ENCODE measurements around the gene AUP1. TPM values are rescaled to one million over a fixed set of nuclear protein-coding genes. Genes with fewer than 3 reads are reported as not detected.

Gene AUP1
- total RNA-seq, 4 donors from 2014 or later, result 111 to 170 (median 145) TPM

DNA sequence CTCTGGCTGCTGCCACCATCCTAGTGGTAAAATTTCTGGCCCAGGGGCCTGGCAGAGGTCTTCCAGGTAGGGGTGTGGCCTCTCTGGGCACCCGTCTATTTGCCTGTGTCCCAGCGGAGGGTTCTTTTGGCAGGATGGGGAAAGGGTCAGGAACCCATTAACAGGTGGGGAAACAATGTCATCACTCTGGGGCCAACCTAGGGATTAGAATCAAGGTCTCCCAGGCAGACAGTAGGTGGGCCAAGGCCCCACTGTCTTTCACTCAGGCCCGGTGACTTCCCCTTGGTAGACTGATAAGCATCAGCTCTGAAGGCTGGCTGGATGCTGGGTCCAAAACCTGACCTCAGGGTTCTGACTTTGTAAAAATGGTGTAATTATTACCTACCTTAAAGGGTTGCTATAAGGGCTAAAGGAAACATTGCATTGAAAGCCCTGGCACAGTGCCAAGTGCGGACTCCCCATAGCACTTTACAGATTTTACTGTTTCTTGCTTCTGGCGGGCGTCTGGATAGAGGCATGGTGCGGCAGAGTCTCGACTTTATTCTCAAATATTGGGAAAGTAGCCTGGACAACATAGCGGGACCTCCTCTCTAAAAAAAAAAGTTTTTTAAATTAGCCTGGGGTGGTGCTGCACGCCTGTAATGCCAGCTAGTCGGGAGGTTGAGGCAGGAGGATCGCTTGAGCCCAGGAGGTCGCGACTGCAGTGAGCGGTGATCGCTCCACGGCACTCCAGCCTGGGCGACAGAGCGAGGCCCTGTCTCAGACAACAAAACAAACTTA, 32.3 kb downstream of the AUP1 start:
- DNase-seq (ENCODE audit: low spot score in 2 of 2), result no peak
- WGBS, result 56% methylated on average over 19 of the region's 19 CpGs
- TF ChIP-seq, protein P1, sequence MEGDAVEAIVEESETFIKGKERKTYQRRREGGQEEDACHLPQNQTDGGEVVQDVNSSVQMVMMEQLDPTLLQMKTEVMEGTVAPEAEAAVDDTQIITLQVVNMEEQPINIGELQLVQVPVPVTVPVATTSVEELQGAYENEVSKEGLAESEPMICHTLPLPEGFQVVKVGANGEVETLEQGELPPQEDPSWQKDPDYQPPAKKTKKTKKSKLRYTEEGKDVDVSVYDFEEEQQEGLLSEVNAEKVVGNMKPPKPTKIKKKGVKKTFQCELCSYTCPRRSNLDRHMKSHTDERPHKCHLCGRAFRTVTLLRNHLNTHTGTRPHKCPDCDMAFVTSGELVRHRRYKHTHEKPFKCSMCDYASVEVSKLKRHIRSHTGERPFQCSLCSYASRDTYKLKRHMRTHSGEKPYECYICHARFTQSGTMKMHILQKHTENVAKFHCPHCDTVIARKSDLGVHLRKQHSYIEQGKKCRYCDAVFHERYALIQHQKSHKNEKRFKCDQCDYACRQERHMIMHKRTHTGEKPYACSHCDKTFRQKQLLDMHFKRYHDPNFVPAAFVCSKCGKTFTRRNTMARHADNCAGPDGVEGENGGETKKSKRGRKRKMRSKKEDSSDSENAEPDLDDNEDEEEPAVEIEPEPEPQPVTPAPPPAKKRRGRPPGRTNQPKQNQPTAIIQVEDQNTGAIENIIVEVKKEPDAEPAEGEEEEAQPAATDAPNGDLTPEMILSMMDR (IDR thresholded peaks at IDR 0.05), result no peak
- no peak for TF ChIP-seq EP300 (IDR thresholded peaks at IDR 0.05)
- TF ChIP-seq POLR2A (IDR thresholded peaks at IDR 0.05), result no peak
- no peak for TF ChIP-seq POLR2AphosphoS5 (IDR thresholded peaks at IDR 0.05)
- Histone ChIP-seq H3K27me3 (peaks cover 50% of the 10 kb centered on the region), H3K4me1 (peaks cover 30% of the 10 kb centered on the region), H3K4me3 (peak overlapping the region; percentile 46), H3K36me3 (peaks cover 23% of the 10 kb centered on the region), H3K27ac (no peak overlapping the region), H3K9me3 (no peaks in the 10 kb centered on the region)

DNA sequence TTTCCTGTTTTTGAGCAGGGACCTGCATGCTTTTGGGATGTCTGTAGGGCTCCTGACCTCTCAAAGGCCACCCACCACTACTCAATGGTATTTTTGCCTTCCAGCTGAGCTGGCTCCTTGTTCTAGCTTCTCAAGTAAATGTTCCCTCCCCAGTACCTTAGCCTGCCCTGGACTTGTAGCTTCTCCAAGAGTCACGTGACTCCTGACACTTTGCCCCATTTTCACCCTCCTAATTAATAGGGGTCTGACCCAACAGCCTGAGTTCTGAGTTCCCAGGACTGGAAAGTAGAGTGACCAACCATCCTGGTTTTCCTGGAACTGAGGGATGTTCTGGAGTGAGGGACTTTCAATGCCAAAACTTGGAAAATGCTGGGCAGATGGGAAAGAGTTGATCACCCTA, 34.1 kb downstream of the AUP1 start:
- no peak overlapping the region for H3K27ac ChIP-seq
- no peak for DNase-seq (ENCODE audit: low spot score in 2 of 2)
- peaks cover 34% of the 10 kb centered on the region for H3K27me3 ChIP-seq
- H3K36me3 ChIP-seq, result peaks cover 40% of the 10 kb centered on the region
- H3K9me3 ChIP-seq, result no peaks in the 10 kb centered on the region
- 92% methylated on average over 1 of the region's 1 CpG for WGBS
- peaks cover 26% of the 10 kb centered on the region for H3K4me1 ChIP-seq
- TF ChIP-seq POLR2A (IDR thresholded peaks at IDR 0.05), result no peak
- TF ChIP-seq, protein P1 (IDR thresholded peaks at IDR 0.05), result no peak
- no peak for TF ChIP-seq EP300 (IDR thresholded peaks at IDR 0.05)
- TF ChIP-seq POLR2AphosphoS5 (IDR thresholded peaks at IDR 0.05), result no peak
- no peak overlapping the region for H3K4me3 ChIP-seq

DNA sequence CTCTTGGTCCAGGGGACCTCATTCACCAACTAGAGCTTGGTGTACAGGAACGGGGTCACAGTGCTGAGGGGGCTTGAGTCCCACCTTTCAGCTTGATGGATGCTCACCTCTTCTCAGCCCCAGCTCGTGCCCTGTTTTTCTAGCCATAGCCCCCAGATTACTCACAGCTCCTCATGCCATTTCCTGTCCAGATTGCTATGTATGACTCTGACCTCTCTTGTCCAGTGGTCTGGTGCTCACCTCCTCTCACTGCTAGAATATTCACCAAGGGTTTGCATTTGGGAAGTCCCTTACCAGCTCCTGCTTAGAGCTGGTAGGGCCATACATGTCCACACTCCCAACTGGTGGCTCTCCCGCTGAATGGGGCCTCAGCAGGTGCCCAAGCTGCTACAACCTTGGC, 36.0 kb downstream of the AUP1 start:
- Histone ChIP-seq H3K27ac (no peak overlapping the region), H3K9me3 (no peaks in the 10 kb centered on the region), H3K36me3 (peaks cover 56% of the 10 kb centered on the region), H3K27me3 (peaks cover 16% of the 10 kb centered on the region), H3K4me1 (peaks cover 14% of the 10 kb centered on the region), H3K4me3 (no peak overlapping the region)
- 94% methylated on average over 3 of the region's 3 CpGs for WGBS
- no peak for DNase-seq (ENCODE audit: low spot score in 2 of 2)
- TF ChIP-seq EP300 (IDR thresholded peaks at IDR 0.05) (no peak), POLR2AphosphoS5 (IDR thresholded peaks at IDR 0.05) (no peak), POLR2A (IDR thresholded peaks at IDR 0.05) (no peak)
- TF ChIP-seq, protein P1 (IDR thresholded peaks at IDR 0.05), result no peak

DNA sequence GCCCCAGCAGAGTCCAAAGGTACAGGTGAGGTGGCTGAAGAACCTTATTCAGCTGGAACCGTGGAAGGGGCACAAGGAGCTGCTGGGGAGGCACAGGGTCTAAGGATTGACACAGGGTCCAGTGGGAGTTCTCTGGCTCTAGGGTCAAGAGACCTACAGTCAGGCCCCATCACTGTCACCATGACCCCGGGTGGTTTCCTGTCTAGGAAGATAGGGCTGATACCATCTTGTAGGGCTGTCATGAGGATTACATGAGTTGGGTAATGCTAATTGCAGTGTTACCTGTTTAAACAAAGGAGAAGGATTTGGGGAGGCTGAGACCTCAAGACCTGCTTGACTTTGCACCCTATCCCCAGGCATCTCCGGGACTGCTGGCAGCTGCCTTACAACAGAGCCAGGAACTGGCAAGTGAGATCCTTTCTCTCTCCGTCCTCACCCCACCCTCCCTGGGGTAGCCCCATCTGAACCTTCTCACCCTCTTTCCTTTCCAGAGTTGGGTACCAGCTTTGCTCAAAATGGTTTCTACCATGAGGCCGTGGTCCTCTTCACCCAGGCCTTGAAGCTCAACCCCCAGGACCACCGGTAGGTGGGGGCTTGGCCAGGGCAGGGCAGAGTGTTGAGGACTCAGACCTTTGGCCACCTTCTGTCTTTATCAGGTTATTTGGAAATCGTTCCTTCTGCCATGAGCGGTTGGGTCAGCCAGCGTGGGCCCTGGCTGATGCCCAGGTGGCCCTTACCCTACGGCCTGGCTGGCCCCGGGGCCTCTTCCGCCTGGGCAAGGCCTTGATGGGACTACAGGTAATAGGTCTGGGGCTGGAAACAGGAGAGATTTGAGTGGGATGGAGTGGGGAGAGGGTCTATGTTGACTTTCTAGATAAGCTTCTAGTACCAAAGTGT, 37.6 kb downstream of the AUP1 start:
- Histone ChIP-seq H3K27ac (no peak overlapping the region), H3K4me1 (no peaks in the 10 kb centered on the region), H3K4me3 (no peak overlapping the region), H3K36me3 (peaks cover 56% of the 10 kb centered on the region), H3K9me3 (no peaks in the 10 kb centered on the region), H3K27me3 (no peaks in the 10 kb centered on the region)
- TF ChIP-seq, protein P1 (IDR thresholded peaks at IDR 0.05), result no peak
- TF ChIP-seq POLR2AphosphoS5 (IDR thresholded peaks at IDR 0.05) (no peak), POLR2A (IDR thresholded peaks at IDR 0.05) (no peak), EP300 (IDR thresholded peaks at IDR 0.05) (no peak)
- 97% methylated on average over 11 of the region's 12 CpGs for WGBS
- no peak for DNase-seq (ENCODE audit: low spot score in 2 of 2)

DNA sequence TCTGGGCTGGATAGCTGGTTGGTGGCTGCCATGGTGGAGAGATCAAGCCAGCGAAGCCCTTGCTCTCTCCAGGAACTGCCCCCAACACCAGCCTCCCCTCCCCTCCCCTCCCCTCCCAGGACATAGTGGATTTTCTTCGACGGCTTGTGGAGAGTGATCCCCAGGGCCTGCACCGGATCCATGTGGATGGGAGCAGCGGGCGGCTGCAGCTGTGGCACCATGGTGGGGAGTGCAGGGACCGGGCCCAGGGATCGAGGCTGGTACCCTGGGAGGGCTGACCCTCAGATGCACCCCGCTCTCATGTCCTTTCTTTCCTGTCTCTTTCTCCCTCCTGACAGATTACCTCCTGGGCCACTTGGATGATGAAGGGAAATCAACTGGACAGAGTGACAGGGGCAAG, 39.6 kb downstream of the AUP1 start:
- DNase-seq (ENCODE audit: low spot score in 2 of 2), result no peak
- Histone ChIP-seq H3K4me3 (no peak overlapping the region), H3K27me3 (no peaks in the 10 kb centered on the region), H3K4me1 (no peaks in the 10 kb centered on the region), H3K9me3 (no peaks in the 10 kb centered on the region), H3K36me3 (peaks cover 58% of the 10 kb centered on the region), H3K27ac (no peak overlapping the region)
- 95% methylated on average over 9 of the region's 9 CpGs for WGBS
- TF ChIP-seq, protein P1 (IDR thresholded peaks at IDR 0.05), result no peak
- TF ChIP-seq POLR2A (IDR thresholded peaks at IDR 0.05) (no peak), EP300 (IDR thresholded peaks at IDR 0.05) (no peak), POLR2AphosphoS5 (IDR thresholded peaks at IDR 0.05) (no peak)
